NB4 (cell line): Measurements from ENCODE around the gene SLC1A5.

Experiments
- DNase-seq: peaks from one replicate; pipeline ENCODE4 v3.0.0; 2010; ENCODE audit warnings: low read depth
- H3K4me3 ChIP-seq: one replicate; pipeline ENCODE4 v1.5.1; 2011; ENCODE audit warnings: mild to moderate bottlenecking, low read depth, low read length, moderate library complexity
- CTCF ChIP-seq: IDR thresholded peaks from one replicate; pipeline ENCODE4 v1.5.1; 2012; ENCODE audit warnings: low read depth, low read length
- MAX ChIP-seq: IDR thresholded peaks from 2 replicates; pipeline ENCODE4 v1.6.1; 2011; ENCODE audit warnings: low read depth, low read length
- MYC ChIP-seq: IDR thresholded peaks from 2 replicates; pipeline ENCODE4 v1.6.1; 2011; ENCODE audit warnings: low read depth, low read length
- POLR2A ChIP-seq: IDR thresholded peaks from 2 replicates; pipeline ENCODE4 v1.6.1; 2011; ENCODE audit warnings: mild to moderate bottlenecking; ENCODE audit not compliant: insufficient read length; ENCODE audit errors: extremely low read depth

The SLC1A5 gene

GRCh38 chr19:46748325-46749109, 39.9 kb downstream of the SLC1A5 start:
- peak; percentile 95 for DNase-seq
- no peak overlapping the region for H3K4me3 ChIP-seq
- TF ChIP-seq MAX, result peak; percentile 58; the same call in 1 of the 2 replicates
- TF ChIP-seq CTCF, result peak; percentile 100
- TF ChIP-seq MYC, result peak; percentile 68
- TF ChIP-seq POLR2A, result no peak

- TF ChIP-seq POLR2A (peak; percentile 96), CTCF (no peak), MYC (peak; percentile 74), MAX (0 out of 2 replicates have a peak, but pooled peaks have one; percentile 18)
- peak; percentile 83 for DNase-seq
- H3K4me3 ChIP-seq, result peak within 1 kb of the TSS; percentile 90
These were observed 41.9 kb downstream of the SLC1A5 start, which contains the start of gene STRN4 for GRCh38 chr19:46746281-46747057. TSS of gene STRN4 (minus strand) at chr19:46746450. CDS start at chr19:46746430, 20 bp downstream.

GRCh38 chr19:46745521-46746280, 42.7 kb downstream of the SLC1A5 start, which contains the start of gene FKRP:
TSS of gene FKRP (plus strand) at chr19:46746057. CDS start at chr19:46755451, 9,394 bp downstream.
- peak within 1 kb of the TSS; percentile 90 for H3K4me3 ChIP-seq
- peak; percentile 68 for DNase-seq
- no peak for TF ChIP-seq MYC
- peak; percentile 60; the same call in 1 of the 2 replicates for TF ChIP-seq MAX

- DNase-seq, result no peak
- TF ChIP-seq MYC, result peak; percentile 26; the same call in 1 of the 2 replicates
- TF ChIP-seq CTCF, result no peak
- peak; percentile 59 for TF ChIP-seq MAX
- TF ChIP-seq POLR2A, result no peak
- H3K4me3 ChIP-seq, result peak overlapping the region; percentile 90
These were observed 43.4 kb downstream of the SLC1A5 start for GRCh38 chr19:46745030-46745429.

- no peak for DNase-seq
- TF ChIP-seq POLR2A (no peak), MYC (no peak), MAX (no peak), CTCF (no peak)
- H3K4me3 ChIP-seq, result peak overlapping the region; percentile 90
These were observed 44.2 kb downstream of the SLC1A5 start for GRCh38 chr19:46744005-46744691.
